Lung microvascular endothelial cell (primary cell): ENCODE results near the gene CA7. TPM values are rescaled to one million over a fixed set of nuclear protein-coding genes. Genes with fewer than 3 reads are reported as not detected.
"Not testable (repeated sequence)": the region's sequence is repeated elsewhere in the genome, so short reads cannot be mapped to it uniquely, and the experiment has no call there.

Experiments
- DNase-seq, 2 donors: peaks; one replicate each; pipeline versions ENCODE4 v3.0.0 to v3.0.0-alpha.2; 2010; ENCODE audit warnings: low read depth in 2 of 2
- total RNA-seq: library from RNA; depleted of rRNA; stranded (reverse); fragments of >200 nt; gene quantifications from 2 replicates; pipeline ENCODE4 v1.2.1, GENCODE V29; 2014

The CA7 gene
- total RNA-seq, 1 donor from 2014 or later, result not detected

- no peak for DNase-seq
Observed at GRCh38 chr16:66895999-66896398, 51.8 kb downstream of the CA7 start.

GRCh38 chr16:66896682-66897081 lies 52.5 kb downstream of the CA7 start:
- DNase-seq, result not testable (repeated sequence)

GRCh38 chr16:66898207-66898606 lies 54.0 kb downstream of the CA7 start:
- DNase-seq, result no peak

GRCh38 chr16:66898933-66899309 lies 54.7 kb downstream of the CA7 start:
- no peak for DNase-seq

GRCh38 chr16:66899310-66899944 lies 55.2 kb downstream of the CA7 start:
- no peak for DNase-seq

GRCh38 chr16:66899945-66900710 lies 55.9 kb downstream of the CA7 start:
- peak; percentile 31 to 74 for DNase-seq

- DNase-seq, result no peak
Observed at GRCh38 chr16:66900721-66901441, 56.7 kb downstream of the CA7 start.

- DNase-seq, result no peak
Observed at GRCh38 chr16:66901626-66902025, 57.4 kb downstream of the CA7 start.

- DNase-seq, result no peak
Observed at GRCh38 chr16:66902648-66903543, 58.7 kb downstream of the CA7 start.

Other genes with a start within 250 kb of the CA7 start
- 23.1 and 28.0 TPM in 2 replicates for gene CMTM3, start 239.7 kb upstream of the CA7 start, total RNA-seq
- 5.4 and 7.6 TPM in 2 replicates for gene CMTM4, start 147.7 kb upstream of the CA7 start, total RNA-seq
- gene DYNC1LI2, start 92.8 kb upstream of the CA7 start, total RNA-seq, result 83.7 and 132 TPM in 2 replicates
- under 0.01 TPM in 1 of 2 replicates, not detected in the other for gene TERB1, start 42.8 kb upstream of the CA7 start, total RNA-seq
- gene NAE1, start 13.4 kb upstream of the CA7 start, total RNA-seq, result 32.5 and 44.7 TPM in 2 replicates
- 3.9 and 6.7 TPM in 2 replicates for gene PDP2, start 36.1 kb downstream of the CA7 start, total RNA-seq
- not detected in 2 replicates for gene CDH16, start 74.5 kb downstream of the CA7 start, total RNA-seq
- 0.22 and 0.60 TPM in 2 replicates for gene RRAD, start 81.1 kb downstream of the CA7 start, total RNA-seq
- gene CIAO2B, start 90.0 kb downstream of the CA7 start, total RNA-seq, result 124 and 176 TPM in 2 replicates
- gene CES2, start 91.1 kb downstream of the CA7 start, total RNA-seq, result 12.7 and 15.9 TPM in 2 replicates
- under 0.01 TPM in 1 of 2 replicates, not detected in the other for gene CES3, start 116.9 kb downstream of the CA7 start, total RNA-seq
- gene CES4A, start 144.2 kb downstream of the CA7 start, total RNA-seq, result 1.1 and 1.2 TPM in 2 replicates
- 35.9 and 40.8 TPM in 2 replicates for gene CBFB, start 184.7 kb downstream of the CA7 start, total RNA-seq